Activated CD8-positive, alpha-beta memory T cell treated with anti-CD3 and anti-CD28 coated beads for 24 hours (primary cell): ENCODE results near the gene SNAI1.
"Not testable (repeated sequence)": the region's sequence is repeated elsewhere in the genome, so short reads cannot be mapped to it uniquely, and the experiment has no call there.

Experiments used
- DNase-seq: peaks from one replicate; pipeline ENCODE4 v3.0.0-alpha.2; 2020

The SNAI1 gene

GRCh38 chr20:49964964-49965780 is 17.6 kb upstream of the SNAI1 start:
- DNase-seq = no peak

- DNase-seq = no peak
Observed at GRCh38 chr20:49965781-49966305, 16.9 kb upstream of the SNAI1 start.

GRCh38 chr20:49966861-49967260 is 15.9 kb upstream of the SNAI1 start:
- no peak for DNase-seq

- no peak for DNase-seq
Observed at GRCh38 chr20:49969234-49969633, 13.5 kb upstream of the SNAI1 start.

GRCh38 chr20:49969946-49970345 is 12.8 kb upstream of the SNAI1 start:
- no peak for DNase-seq

- DNase-seq = no peak
Observed at GRCh38 chr20:49970498-49970897, 12.3 kb upstream of the SNAI1 start.

GRCh38 chr20:49973981-49974380 is 8.8 kb upstream of the SNAI1 start:
- DNase-seq = no peak

GRCh38 chr20:49976542-49976941 is 6.2 kb upstream of the SNAI1 start:
- no peak for DNase-seq

GRCh38 chr20:49977740-49978139 is 5.0 kb upstream of the SNAI1 start:
- not testable (repeated sequence) for DNase-seq

GRCh38 chr20:49978685-49979029 is 4.1 kb upstream of the SNAI1 start:
- no peak for DNase-seq

- peak; percentile 92 for DNase-seq
Observed at GRCh38 chr20:49979030-49979832, 3.5 kb upstream of the SNAI1 start.

- DNase-seq = no peak
Observed at GRCh38 chr20:49980140-49981008, 2.4 kb upstream of the SNAI1 start.

GRCh38 chr20:49981218-49982071 is 1.3 kb upstream of the SNAI1 start:
- DNase-seq = no peak

GRCh38 chr20:49982072-49982345 is 771 bp upstream of the SNAI1 start:
- DNase-seq = no peak

GRCh38 chr20:49983123-49983847 is 505 bp downstream of the SNAI1 start:
- no peak for DNase-seq

- DNase-seq = no peak
Observed at GRCh38 chr20:49983848-49984408, 1.1 kb downstream of the SNAI1 start.

GRCh38 chr20:49984426-49985153 is 1.8 kb downstream of the SNAI1 start:
- DNase-seq = no peak

GRCh38 chr20:49985157-49985556 is 2.4 kb downstream of the SNAI1 start:
- no peak for DNase-seq

GRCh38 chr20:49985617-49986016 is 2.8 kb downstream of the SNAI1 start:
- no peak for DNase-seq

- DNase-seq = no peak
Observed at GRCh38 chr20:49986049-49986448, 3.3 kb downstream of the SNAI1 start.
